Activated T-cell treated with anti-CD3 and anti-CD28 coated beads, Interleukin-2, amount 50 U/mL, for 1 hour (primary cell): ENCODE measurements around the gene ADRB1.

Source experiments
- DNase-seq: peaks from one replicate; pipeline ENCODE4 v3.0.0-alpha.2; 2020

ADRB1 gene

DNA sequence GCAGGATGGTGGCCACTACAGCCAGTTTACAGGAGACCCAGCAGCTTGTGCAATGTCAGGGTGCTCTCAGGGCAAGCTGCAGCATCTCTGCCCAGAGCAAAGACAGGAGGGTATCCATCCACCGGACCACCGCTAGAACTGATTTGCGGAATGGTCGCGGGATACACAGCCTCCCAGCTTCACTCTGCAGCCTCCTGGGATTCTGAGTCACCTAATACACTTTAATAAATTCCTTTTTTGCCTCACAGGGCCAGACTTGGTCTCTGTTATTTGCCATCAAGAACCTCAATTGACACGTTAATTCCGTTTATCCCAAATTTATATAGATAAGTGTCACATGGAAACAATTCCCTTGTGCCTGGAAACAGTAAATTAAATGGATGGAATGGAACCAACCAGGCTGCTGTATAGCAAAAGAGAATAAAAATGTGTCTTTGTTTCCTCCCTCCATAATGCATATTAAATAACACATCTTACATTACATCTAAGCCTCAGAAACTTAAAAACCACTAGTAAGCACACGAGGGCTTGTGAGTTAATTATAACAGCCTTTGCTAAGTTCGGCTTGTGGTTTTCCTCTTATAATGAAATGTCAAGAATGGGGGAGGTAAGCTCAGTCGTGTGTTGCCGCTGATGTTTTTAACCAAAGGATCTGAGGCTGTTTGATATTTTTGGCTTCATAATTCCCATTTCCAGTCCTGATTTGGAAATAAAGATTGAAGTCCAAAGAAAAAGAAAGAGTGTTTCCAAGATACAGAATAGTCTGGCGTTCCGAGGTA lies 52.1 kb downstream of the ADRB1 start:
- no peak for DNase-seq
